Brain microvascular endothelial cell (primary cell): Measurements from ENCODE around the gene CST6.

Experiments
- DNase-seq: peaks from one replicate; pipeline ENCODE4 v3.0.0-alpha.2; 2020
- H3K27ac ChIP-seq: fragments of 250-450 bp; sonication (Bioruptor Pico); 2 replicates; pipeline ENCODE4 v1.5.1; 2020; ENCODE audit warnings: mild to moderate bottlenecking, moderate library complexity
- H3K27me3 ChIP-seq: fragments of 250-450 bp; sonication (Bioruptor Pico); replicated peaks from 2 replicates; pipeline ENCODE4 v1.5.1; 2020; ENCODE audit warnings: mild to moderate bottlenecking
- H3K36me3 ChIP-seq: fragments of 250-450 bp; sonication (Bioruptor Pico); replicated peaks from 2 replicates; pipeline ENCODE4 v1.5.1; 2020; ENCODE audit warnings: mild to moderate bottlenecking
- H3K4me3 ChIP-seq: 2 replicates; pipeline ENCODE4 v1.5.1; 2011; ENCODE audit warnings: low read depth, mild to moderate bottlenecking, control low read depth, low read length, moderate library complexity
- in situ Hi-C: cut with HindIII; loops from 2 replicates; pipeline ENCODE4 v1.10.0; 2017; ENCODE audit warnings: low sequenced_read_pairs, low pct_ligation_motif_present
- TF ChIP-seq, protein P1 (sequence below): IDR thresholded peaks from 2 replicates; pipeline ENCODE4 v1.5.1; 2011; ENCODE audit warnings: low read depth, mild to moderate bottlenecking, moderate library complexity, low read length, control low read depth, inconsistent platforms; ENCODE audit errors: missing control alignments

Gene CST6

DNA sequence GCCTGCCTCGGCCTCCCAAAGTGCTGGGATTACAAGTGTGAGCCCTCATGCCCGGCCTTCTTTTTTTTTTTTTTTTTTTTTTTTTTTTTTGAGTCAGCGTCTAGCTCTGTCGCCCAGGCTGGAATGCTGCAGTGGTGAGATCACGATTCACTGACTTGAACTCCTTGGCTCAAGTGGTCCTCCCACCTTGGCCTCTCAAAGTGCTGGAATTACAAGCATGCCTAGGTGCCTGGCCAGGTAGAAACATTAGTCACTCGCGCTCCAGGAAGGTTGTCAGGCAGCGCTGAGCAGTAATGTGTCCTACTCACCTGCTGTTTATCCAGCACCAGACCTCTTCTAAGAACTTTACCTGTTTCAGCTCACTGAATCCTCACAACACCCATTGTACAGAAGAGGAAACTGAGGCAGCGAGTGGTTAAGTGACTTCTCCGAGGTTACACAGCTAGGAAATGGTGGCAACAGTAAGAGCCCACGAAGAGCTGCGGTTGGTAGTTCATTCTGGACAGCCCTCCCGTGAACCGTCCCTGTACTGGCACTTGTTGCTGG is 496 bp upstream of the CST6 start:
- no peaks in the 10 kb centered on the region for H3K36me3 ChIP-seq
- no peak overlapping the region for H3K27ac ChIP-seq
- TF ChIP-seq, protein P1, sequence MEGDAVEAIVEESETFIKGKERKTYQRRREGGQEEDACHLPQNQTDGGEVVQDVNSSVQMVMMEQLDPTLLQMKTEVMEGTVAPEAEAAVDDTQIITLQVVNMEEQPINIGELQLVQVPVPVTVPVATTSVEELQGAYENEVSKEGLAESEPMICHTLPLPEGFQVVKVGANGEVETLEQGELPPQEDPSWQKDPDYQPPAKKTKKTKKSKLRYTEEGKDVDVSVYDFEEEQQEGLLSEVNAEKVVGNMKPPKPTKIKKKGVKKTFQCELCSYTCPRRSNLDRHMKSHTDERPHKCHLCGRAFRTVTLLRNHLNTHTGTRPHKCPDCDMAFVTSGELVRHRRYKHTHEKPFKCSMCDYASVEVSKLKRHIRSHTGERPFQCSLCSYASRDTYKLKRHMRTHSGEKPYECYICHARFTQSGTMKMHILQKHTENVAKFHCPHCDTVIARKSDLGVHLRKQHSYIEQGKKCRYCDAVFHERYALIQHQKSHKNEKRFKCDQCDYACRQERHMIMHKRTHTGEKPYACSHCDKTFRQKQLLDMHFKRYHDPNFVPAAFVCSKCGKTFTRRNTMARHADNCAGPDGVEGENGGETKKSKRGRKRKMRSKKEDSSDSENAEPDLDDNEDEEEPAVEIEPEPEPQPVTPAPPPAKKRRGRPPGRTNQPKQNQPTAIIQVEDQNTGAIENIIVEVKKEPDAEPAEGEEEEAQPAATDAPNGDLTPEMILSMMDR: no peak
- peak; percentile 32 for DNase-seq
- no peaks in the 10 kb centered on the region for H3K27me3 ChIP-seq
- in situ Hi-C loops: no loop called here
- no peak overlapping the region for H3K4me3 ChIP-seq

DNA sequence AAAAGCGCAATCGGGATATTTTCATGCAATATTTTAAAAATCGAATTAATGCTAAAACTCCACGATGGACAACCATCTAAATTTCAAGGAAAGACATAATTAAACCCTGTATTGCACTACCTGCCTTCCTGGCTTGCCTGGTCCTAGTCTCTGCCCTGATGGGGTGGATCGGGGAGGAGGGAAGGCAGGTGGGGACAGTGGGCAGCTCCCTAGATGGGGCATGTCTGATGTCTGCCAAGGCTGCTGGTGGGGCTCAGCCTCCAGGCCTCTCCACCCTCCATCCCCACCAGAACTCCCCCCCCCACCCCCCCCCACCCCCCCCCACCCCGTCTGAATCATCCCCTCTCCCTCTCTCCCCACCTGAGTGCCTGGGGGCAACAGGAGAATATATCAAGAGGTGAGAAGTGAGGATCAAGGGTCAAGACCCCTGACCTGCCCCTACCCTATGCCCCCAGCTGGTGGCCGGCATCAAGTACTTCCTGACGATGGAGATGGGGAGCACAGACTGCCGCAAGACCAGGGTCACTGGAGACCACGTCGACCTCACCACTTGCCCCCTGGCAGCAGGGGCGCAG is 650 bp downstream of the CST6 start:
- TF ChIP-seq, protein P1: no peak
- Histone ChIP-seq H3K27me3 (no peaks in the 10 kb centered on the region), H3K27ac (no peak overlapping the region), H3K4me3 (no peak overlapping the region), H3K36me3 (no peaks in the 10 kb centered on the region)
- DNase-seq: no peak
- in situ Hi-C loops: no loop called here

DNA sequence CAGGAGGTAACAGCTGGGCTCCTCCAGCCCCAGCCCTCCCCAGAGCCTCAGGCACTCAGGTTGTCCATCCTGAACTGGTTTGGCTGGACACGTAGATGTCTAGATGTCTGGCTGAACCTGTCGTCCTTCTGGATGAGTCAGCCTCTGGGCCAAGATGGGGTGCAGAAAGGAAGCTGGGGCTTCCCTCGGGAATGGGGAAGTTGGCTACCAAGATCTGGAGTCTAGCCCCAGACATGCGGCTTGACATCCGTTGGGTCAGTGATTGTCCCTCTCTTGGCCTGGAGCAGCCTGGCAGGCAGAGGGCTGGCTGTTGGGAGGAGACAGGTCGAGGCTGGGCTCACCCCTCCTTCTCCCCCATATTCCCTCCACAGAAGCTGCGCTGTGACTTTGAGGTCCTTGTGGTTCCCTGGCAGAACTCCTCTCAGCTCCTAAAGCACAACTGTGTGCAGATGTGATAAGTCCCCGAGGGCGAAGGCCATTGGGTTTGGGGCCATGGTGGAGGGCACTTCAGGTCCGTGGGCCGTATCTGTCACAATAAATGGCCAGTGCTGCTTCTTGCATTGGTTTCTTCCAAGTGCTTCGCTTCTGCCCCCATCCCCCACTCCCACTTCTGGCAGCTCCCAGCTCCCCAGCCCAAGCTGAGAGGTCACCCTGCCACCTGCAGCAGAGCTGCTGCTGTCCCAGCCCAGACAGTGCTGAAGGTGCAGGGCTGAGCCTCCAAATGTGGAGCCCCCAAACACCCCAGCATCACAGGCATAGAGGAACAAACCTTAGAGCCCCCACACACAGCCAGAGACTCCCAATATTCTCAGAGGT is 1.3 kb downstream of the CST6 start:
- H3K4me3 ChIP-seq: no peak overlapping the region
- TF ChIP-seq, protein P1: no peak
- H3K36me3 ChIP-seq: no peaks in the 10 kb centered on the region
- DNase-seq: no peak
- no peak overlapping the region for H3K27ac ChIP-seq
- in situ Hi-C loops: no loop called here
- no peaks in the 10 kb centered on the region for H3K27me3 ChIP-seq

DNA sequence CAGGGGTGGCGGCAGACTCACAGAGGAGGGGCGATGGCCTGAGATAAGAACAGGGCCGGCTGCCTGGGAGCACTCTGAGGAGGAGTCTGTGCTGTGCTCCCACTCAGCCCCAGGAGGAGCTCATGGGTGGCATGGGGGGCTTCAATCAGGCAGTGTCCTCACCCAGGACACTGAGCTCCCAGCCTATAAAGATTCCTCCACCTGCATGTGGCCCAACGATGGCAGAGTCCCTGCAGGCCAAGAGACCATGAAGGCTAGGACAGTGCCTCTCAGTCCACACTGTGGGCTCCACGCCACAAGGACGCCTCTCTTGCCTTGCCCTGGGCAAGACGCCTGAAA is 1.9 kb downstream of the CST6 start:
- no peak overlapping the region for H3K4me3 ChIP-seq
- H3K27ac ChIP-seq: no peak overlapping the region
- in situ Hi-C loops: no loop called here
- DNase-seq: no peak
- no peaks in the 10 kb centered on the region for H3K27me3 ChIP-seq
- no peaks in the 10 kb centered on the region for H3K36me3 ChIP-seq
- TF ChIP-seq, protein P1: no peak

DNA sequence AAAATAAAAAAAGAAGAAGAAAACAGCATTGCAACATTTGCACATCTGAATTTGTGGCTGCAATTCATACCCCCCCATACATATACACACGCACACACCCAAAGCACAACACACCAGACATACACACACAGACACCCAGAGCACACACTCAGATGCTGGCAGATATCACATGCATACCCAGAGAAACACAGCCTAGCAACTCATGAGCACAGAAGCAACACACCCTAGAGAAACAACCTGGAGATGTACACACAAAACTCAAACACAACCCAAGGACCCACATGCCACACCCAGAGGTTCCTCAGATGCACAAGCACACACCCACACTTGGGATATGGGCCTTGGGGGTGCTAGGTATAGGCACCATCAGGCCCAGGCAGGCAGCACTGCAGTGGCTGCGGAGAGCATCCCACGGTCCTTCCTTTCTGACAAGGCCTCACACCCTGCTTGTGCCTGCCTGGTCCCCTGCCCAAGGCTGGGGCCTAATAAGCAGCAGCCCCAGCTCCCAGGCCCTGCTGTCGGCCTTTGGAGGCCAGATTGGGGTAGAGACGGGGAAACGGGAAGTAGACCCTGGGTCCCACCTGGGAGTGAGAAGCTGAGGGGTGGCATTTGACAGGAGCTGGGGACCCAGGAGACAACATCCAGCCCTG is 3.1 kb downstream of the CST6 start:
- Histone ChIP-seq H3K27ac (no peak overlapping the region), H3K27me3 (no peaks in the 10 kb centered on the region), H3K4me3 (no peak overlapping the region), H3K36me3 (no peaks in the 10 kb centered on the region)
- DNase-seq: no peak
- in situ Hi-C loops: no loop called here
- TF ChIP-seq, protein P1: no peak
